H1 (cell line): ENCODE data around the gene NUP210. TPM values are rescaled to one million over a fixed set of nuclear protein-coding genes. Genes with fewer than 3 reads are reported as not detected.

Experiments
- CTCF ChIA-PET: fragments of 300-600 bp; sonication (Branson Sonifier 250); formaldehyde crosslinking; loops from one replicate; lab custom pipeline; 2021; ENCODE audit not compliant: partially characterized antibody; lab: Charles Lee
- POLR2A ChIA-PET: fragments of 300-600 bp; sonication (Branson Sonifier 250); formaldehyde crosslinking; loops from one replicate; lab custom pipeline; 2021; ENCODE audit warnings: inconsistent platforms; ENCODE audit not compliant: partially characterized antibody; lab: Charles Lee
- DNase-seq, 2 experiments: peaks; one replicate each; pipeline versions ENCODE4 v3.0.0 to v3.0.0-alpha.2; 2010 to 2022; ENCODE audit warnings: low spot score in 2 of 2, low read depth in 1 of 2, mixed read lengths in 1 of 2
- FAIRE-seq: peaks from 2 replicates; lab custom pipeline; 2011; peaks lifted over from hg19 to GRCh38; lab: Jason Lieb, UNC
- H2AFZ ChIP-seq: 2 replicates; pipeline ENCODE4 v1.8.1; 2012; ENCODE audit warnings: low read length, inconsistent platforms
- H2AK5ac ChIP-seq: 2 replicates; pipeline ENCODE4 v1.6.1; 2013; ENCODE audit warnings: low read depth, low read length
- H2BK120ac ChIP-seq: replicated peaks from 2 replicates; pipeline ENCODE3; 2013; ENCODE audit warnings: low read depth, low read length, inconsistent platforms
- H2BK12ac ChIP-seq: 2 replicates; pipeline ENCODE4 v1.6.1; 2013; ENCODE audit warnings: low read depth, low read length
- H2BK15ac ChIP-seq: 2 replicates; pipeline ENCODE4 v1.6.1; 2013; ENCODE audit warnings: low read length
- H2BK20ac ChIP-seq: 2 replicates; pipeline ENCODE4 v1.6.1; 2013; ENCODE audit warnings: low read length
- H2BK5ac ChIP-seq: 2 replicates; pipeline ENCODE4 v1.6.1; 2013; ENCODE audit warnings: low read depth, low read length
- H3K14ac ChIP-seq: 2 replicates; pipeline ENCODE4 v1.6.1; 2013; ENCODE audit warnings: inconsistent platforms; ENCODE audit not compliant: insufficient read length
- H3K18ac ChIP-seq: 2 replicates; pipeline ENCODE4 v1.6.1; 2013; ENCODE audit warnings: low read length; ENCODE audit errors: extremely low read depth
- H3K23ac ChIP-seq: 2 replicates; pipeline ENCODE4 v1.6.1; 2013; ENCODE audit warnings: inconsistent platforms; ENCODE audit not compliant: insufficient read length
- H3K23me2 ChIP-seq: 2 replicates; pipeline ENCODE4 v1.6.1; 2013; ENCODE audit warnings: low read depth, low read length
- H3K27ac ChIP-seq: 2 replicates; pipeline ENCODE4 v1.6.1; 2011; ENCODE audit warnings: low read depth, low read length, inconsistent platforms
- H3K27me3 ChIP-seq, 4 experiments: replicated peaks in 1 of 4; 1 replicate in 1 of 4; 2 replicates in 3 of 4; pipeline versions ENCODE4 v1.6.1 to v1.8.1; 2011 to 2013; ENCODE audit warnings: low read length in 3 of 4, mild to moderate bottlenecking in 3 of 4, inconsistent platforms in 2 of 4, mixed read lengths in 2 of 4, moderate library complexity in 1 of 4; ENCODE audit not compliant: control insufficient read depth in 3 of 4, insufficient read depth in 3 of 4; ENCODE audit errors: extremely low read depth in 1 of 4
- H3K36me3 ChIP-seq, 4 experiments: 2 replicates each; pipeline versions ENCODE4 v1.6.1 to v1.8.1; 2011 to 2013; ENCODE audit warnings: mild to moderate bottlenecking in 4 of 4, low read length in 3 of 4, moderate library complexity in 2 of 4, control low read depth in 1 of 4, inconsistent platforms in 1 of 4; ENCODE audit not compliant: insufficient read depth in 4 of 4, control insufficient read depth in 2 of 4
- H3K4ac ChIP-seq: replicated peaks from 2 replicates; pipeline ENCODE3; 2013; ENCODE audit warnings: low read length, low read depth, mixed read lengths, inconsistent platforms; ENCODE audit not compliant: insufficient read length
- H3K4me1 ChIP-seq, 4 experiments: replicated peaks in 1 of 4; 1 replicate in 1 of 4; 2 replicates in 3 of 4; pipeline versions ENCODE4 v1.6.1 to v1.8.1; 2011 to 2013; ENCODE audit warnings: low read length in 3 of 4, inconsistent platforms in 2 of 4, mixed read lengths in 1 of 4; ENCODE audit not compliant: insufficient read depth in 4 of 4, control insufficient read depth in 3 of 4
- H3K4me2 ChIP-seq, 2 experiments: 2 replicates each; pipeline versions ENCODE4 v1.6.1 to v1.8.1; 2011 to 2013; ENCODE audit warnings: low read depth in 2 of 2, low read length in 2 of 2, control low read depth in 1 of 2, inconsistent platforms in 1 of 2, mild to moderate bottlenecking in 1 of 2; ENCODE audit not compliant: insufficient read depth in 1 of 2
- H3K4me3 ChIP-seq, 4 experiments: fragments of 200-600, 300-600 bp in 1 of 4; sonication (generic), shearing (Covaris generic), sonication (Bioruptor Twin) in 1 of 4; 2 replicates each; pipeline versions ENCODE4 v1.5.1 to v1.8.1; 2011 to 2016; ENCODE audit warnings: low read length in 4 of 4, low read depth in 3 of 4, control low read depth in 2 of 4, inconsistent platforms in 2 of 4, mild to moderate bottlenecking in 2 of 4, mixed read lengths in 1 of 4, moderate library complexity in 1 of 4; ENCODE audit not compliant: insufficient read depth in 2 of 4; ENCODE audit errors: extremely low read depth in 1 of 4
- H3K56ac ChIP-seq: replicated peaks from 2 replicates; pipeline ENCODE3; 2013; ENCODE audit warnings: low read depth, mild to moderate bottlenecking, mixed read lengths, low read length, inconsistent platforms; ENCODE audit not compliant: insufficient read length
- H3K79me1 ChIP-seq: 2 replicates; pipeline ENCODE4 v1.6.1; 2013; ENCODE audit warnings: low read depth, low read length, control low read depth
- H3K79me2 ChIP-seq, 2 experiments: 2 replicates each; pipeline versions ENCODE4 v1.6.1 to v1.8.1; 2012 to 2013; ENCODE audit warnings: low read length in 2 of 2, mild to moderate bottlenecking in 2 of 2, inconsistent platforms in 1 of 2; ENCODE audit not compliant: insufficient read depth in 2 of 2, control insufficient read depth in 1 of 2
- H3K9ac ChIP-seq, 4 experiments: replicated peaks in 1 of 4; 1 replicate in 1 of 4; 2 replicates in 3 of 4; pipeline versions ENCODE4 v1.6.1 to v1.8.1; 2011 to 2013; ENCODE audit warnings: low read depth in 3 of 4, low read length in 3 of 4, control low read depth in 2 of 4, mild to moderate bottlenecking in 2 of 4, moderate library complexity in 2 of 4, inconsistent platforms in 1 of 4; ENCODE audit errors: extremely low read depth in 1 of 4
- H3K9me3 ChIP-seq, 2 experiments: 2 replicates each; pipeline versions ENCODE4 v1.6.1 to v1.8.1; 2012 to 2013; ENCODE audit warnings: mild to moderate bottlenecking in 2 of 2, moderate library complexity in 2 of 2, control low read depth in 1 of 2, inconsistent platforms in 1 of 2, low read depth in 1 of 2, low read length in 1 of 2, mixed read lengths in 1 of 2; ENCODE audit not compliant: insufficient read depth in 2 of 2
- H4K20me1 ChIP-seq, 2 experiments: replicated peaks in 1 of 2; 2 replicates each; pipeline versions ENCODE3 to v1.8.1; 2011 to 2013; ENCODE audit warnings: inconsistent platforms in 2 of 2, low read length in 2 of 2, mild to moderate bottlenecking in 1 of 2; ENCODE audit not compliant: insufficient read depth in 2 of 2, control insufficient read depth in 1 of 2
- H4K5ac ChIP-seq: 2 replicates; pipeline ENCODE4 v1.6.1; 2013; ENCODE audit warnings: low read length, low read depth, mixed read lengths, inconsistent platforms; ENCODE audit not compliant: insufficient read length
- H4K8ac ChIP-seq: 2 replicates; pipeline ENCODE4 v1.8.0; 2013; ENCODE audit warnings: mild to moderate bottlenecking, moderate library complexity, low read length, inconsistent platforms; ENCODE audit not compliant: insufficient read depth; ENCODE audit errors: extremely low read depth
- H4K91ac ChIP-seq: replicated peaks from 2 replicates; pipeline ENCODE3; 2013; ENCODE audit warnings: low read length, mixed read lengths, inconsistent platforms; ENCODE audit not compliant: insufficient read length
- BACH1 ChIP-seq: IDR thresholded peaks from 2 replicates; pipeline ENCODE4 v1.6.1; 2012; ENCODE audit warnings: low read length, improper control_type of control experiment
- CBX5 ChIP-seq: fragments of 300-800, 300-1000 bp; sonication (generic); IDR thresholded peaks from 2 replicates; pipeline ENCODE4 v1.7.1; 2016; ENCODE audit warnings: antibody characterized with exemption, low read length, low read depth
- CBX8 ChIP-seq: fragments of 300-800, 300-1000 bp; sonication (generic); IDR thresholded peaks from 2 replicates; pipeline ENCODE4 v1.7.1; 2016; ENCODE audit warnings: low read depth, low read length, borderline replicate concordance
- CEBPB ChIP-seq: IDR thresholded peaks from 2 replicates; pipeline ENCODE4 v1.6.1; 2012; ENCODE audit warnings: low read depth, low read length
- CREB1 ChIP-seq: IDR thresholded peaks from 2 replicates; pipeline ENCODE4 v1.6.1; 2012; ENCODE audit warnings: inconsistent platforms
- GABPA ChIP-seq: IDR thresholded peaks from 2 replicates; pipeline ENCODE4 v1.6.1; 2011; ENCODE audit warnings: mild to moderate bottlenecking, low read length, moderate library complexity, borderline replicate concordance; ENCODE audit not compliant: insufficient read depth
- KDM4A ChIP-seq: IDR thresholded peaks from one replicate; pipeline ENCODE4 v1.7.1; 2012; ENCODE audit warnings: low read depth, mild to moderate bottlenecking, moderate library complexity, low read length, inconsistent platforms; ENCODE audit not compliant: severe bottlenecking
- NRF1 ChIP-seq: IDR thresholded peaks from 2 replicates; pipeline ENCODE4 v1.6.1; 2011; ENCODE audit warnings: mild to moderate bottlenecking, low read depth, low read length, improper control_type of control experiment
- SIX5 ChIP-seq: IDR thresholded peaks from 2 replicates; pipeline ENCODE4 v1.6.1; 2011; ENCODE audit warnings: mild to moderate bottlenecking, low read depth, low read length
- SUZ12 ChIP-seq: fragments of 200-600 bp; sonication (generic); IDR thresholded peaks from 2 replicates; pipeline ENCODE4 v1.6.1; 2012; ENCODE audit warnings: mild to moderate bottlenecking, inconsistent platforms, low read length, moderate library complexity, mixed read lengths
- WGBS, 2 experiments: shearing (Covaris generic) in 1 of 2; methylation state at CpG; one replicate each; pipeline versions ENCODE4 v1.1.6 to v1.1.7; 2013 to 2015; ENCODE audit warnings: low lambda C conversion rate in 2 of 2, mixed read lengths in 2 of 2, inconsistent platforms in 1 of 2, low coverage in 1 of 2, missing lambda C conversion rate in 1 of 2; ENCODE audit not compliant: insufficient replicate concordance in 2 of 2, insufficient coverage in 1 of 2, insufficient read length in 1 of 2; ENCODE audit errors: extremely low coverage in 1 of 2, missing lambda C conversion rate in 1 of 2; 5-methylcytosine and 5-hydroxymethylcytosine counted together
- polyA plus RNA-seq, 7 experiments: library from polyadenylated mRNA; depleted of rRNA in 3 of 7; stranded (reverse) in 5 of 7; unstranded in 2 of 7; fragments of >200 nt in 5 of 7; fragments of 200-250 nt in 2 of 7; gene quantifications; 1 replicate in 5 of 7; 2 replicates in 1 of 7; 4 replicates in 1 of 7; pipeline versions ENCODE4 v1.2.1 to v1.2.3, GENCODE V29; 2011 to 2013; ENCODE audit warnings: missing spikeins in 2 of 7, mixed read lengths in 2 of 7
- total RNA-seq: library from RNA; stranded (reverse); fragmentation: NEBNext Ultra II Directional; extraction: Animal tissue kit (Norgen Biotek cat#: 25700); gene quantifications from 2 replicates; pipeline ENCODE4 v1.2.1, GENCODE V29; 2021

Gene NUP210
- total and polyA plus RNA-seq, 2 of the 8 experiments (the other 6 are each of a cell fraction or from before 2014, with no cell fraction given), result 51.0 to 53.7 TPM

GRCh38 chr3:13287833-13288232 lies 132.3 kb downstream of the NUP210 start:
- H3K79me1 ChIP-seq, result no peaks in the 10 kb centered on the region
- H3K79me2 ChIP-seq, result no peaks in the 10 kb centered on the region
- no peaks in the 10 kb centered on the region for H3K36me3 ChIP-seq
- no peak overlapping the region for H2AFZ ChIP-seq
- TF ChIP-seq GABPA, result no peak
- no peak for TF ChIP-seq CBX8
- TF ChIP-seq KDM4A, result no peak
- TF ChIP-seq SUZ12, result no peak
- no peak for TF ChIP-seq CREB1
- TF ChIP-seq BACH1, result no peak
- TF ChIP-seq NRF1, result no peak
- no peak for TF ChIP-seq CBX5
- no peak for TF ChIP-seq CEBPB
- TF ChIP-seq SIX5, result no peak
- no peak overlapping the region for H3K27ac ChIP-seq
- no peak overlapping the region for H3K4ac ChIP-seq
- no peak overlapping the region for H2BK120ac ChIP-seq
- H2BK15ac ChIP-seq, result no peak overlapping the region
- no peak overlapping the region for H3K4me3 ChIP-seq
- H3K18ac ChIP-seq, result no peak overlapping the region
- ChIA-PET POLR2A (no interaction called here), CTCF (no interaction called here)
- no peak overlapping the region for H4K5ac ChIP-seq
- H3K9ac ChIP-seq, result no peak overlapping the region
- no peak overlapping the region for H2BK5ac ChIP-seq
- H4K91ac ChIP-seq, result no peak overlapping the region
- H4K8ac ChIP-seq, result no peak overlapping the region
- peaks cover 0 to 9% (median 6%) of the 10 kb centered on the region in 4 experiments; a peak in 4 of 7 replicates for H3K4me1 ChIP-seq
- H3K56ac ChIP-seq, result no peak overlapping the region
- DNase-seq (no peak), FAIRE-seq (no peak)
- 80% methylated on average over 4 of the region's 4 CpGs; no CpG with 5 or more reads in 1 of the 2 experiments for WGBS, 2 experiments
- no peak overlapping the region for H3K4me2 ChIP-seq
- H3K23me2 ChIP-seq, result 0 out of 2 replicates have a peak, but pooled peaks cover 2% of the 10 kb centered on the region
- H3K9me3 ChIP-seq, result peaks cover 4 to 13% of the 10 kb centered on the region in 2 experiments
- H4K20me1 ChIP-seq, result no peaks in the 10 kb centered on the region
- no peak overlapping the region for H2BK20ac ChIP-seq
- H3K27me3 ChIP-seq, result peaks cover 0 to 7% (median 5%) of the 10 kb centered on the region in 4 experiments; a peak in 6 of 7 replicates
- H3K23ac ChIP-seq, result no peak overlapping the region
- H2BK12ac ChIP-seq, result no peak overlapping the region
- H3K14ac ChIP-seq, result no peak overlapping the region
- no peak overlapping the region for H2AK5ac ChIP-seq
